HepG2 (cell line): Measurements from ENCODE around the gene PPP6R2. TPM values are rescaled to one million over a fixed set of nuclear protein-coding genes. Genes with fewer than 3 reads are reported as not detected.

Source experiments
- AGO2 ChIP-seq: fragments of 200-400 bp; formaldehyde crosslinking; optimal IDR thresholded peaks from 2 replicates; pipeline ENCODE3; 2017; ENCODE audit warnings: mild to moderate bottlenecking, low read depth, low read length, moderate library complexity
- CBX1 ChIP-seq: IDR thresholded peaks from one replicate; pipeline ENCODE4 v1.6.1; 2016; ENCODE audit warnings: antibody characterized with exemption, low read depth
- CTCF ChIP-seq: sonication (generic); formaldehyde crosslinking; IDR thresholded peaks from 2 replicates; pipeline ENCODE4 v1.5.0; 2020; ENCODE audit warnings: mild to moderate bottlenecking, missing genetic modification reagents, moderate library complexity
- HNF4A ChIP-seq: sonication (generic); formaldehyde crosslinking; IDR thresholded peaks from 2 replicates; pipeline ENCODE4 v1.4.0; 2020; ENCODE audit warnings: missing genetic modification reagents
- HNRNPUL1 ChIP-seq: fragments of 200-400 bp; formaldehyde crosslinking; IDR thresholded peaks from 2 replicates; pipeline ENCODE4 v1.6.1; 2017; ENCODE audit warnings: low read depth, mild to moderate bottlenecking, low read length, moderate library complexity
- LCORL ChIP-seq, 2 experiments: fragments of 450-650 bp in 1 of 2; sonication (generic) in 1 of 2; formaldehyde crosslinking in 1 of 2; IDR thresholded peaks; 2 replicates each; pipeline versions ENCODE4 v1.5.0 to v1.6.1; 2017 to 2020; ENCODE audit warnings: antibody characterized with exemption in 1 of 2, missing genetic modification reagents in 1 of 2
- PITX1 ChIP-seq: sonication (generic); formaldehyde crosslinking; IDR thresholded peaks from 2 replicates; pipeline ENCODE4 v1.5.1; 2020; ENCODE audit warnings: mild to moderate bottlenecking, missing genetic modification reagents
- RBM39 ChIP-seq: fragments of 200-400 bp; formaldehyde crosslinking; IDR thresholded peaks from one replicate; pipeline ENCODE4 v1.6.1; 2018; ENCODE audit warnings: antibody characterized with exemption, mild to moderate bottlenecking, low read depth, low read length; ENCODE audit not compliant: poor library complexity, severe bottlenecking
- SALL1 ChIP-seq: sonication (generic); formaldehyde crosslinking; IDR thresholded peaks from 2 replicates; pipeline ENCODE4 v1.8.0; 2022; ENCODE audit warnings: mild to moderate bottlenecking, missing genetic modification reagents
- SNAI1 ChIP-seq: sonication (generic); formaldehyde crosslinking; IDR thresholded peaks from 2 replicates; pipeline ENCODE4 v1.5.0; 2020; ENCODE audit warnings: mild to moderate bottlenecking, missing genetic modification reagents, borderline replicate concordance
- ZBTB10 ChIP-seq: sonication (generic); formaldehyde crosslinking; IDR thresholded peaks from 2 replicates; pipeline ENCODE4 v1.4.0; 2020; ENCODE audit warnings: missing genetic modification reagents, borderline replicate concordance
- ZNF362 ChIP-seq: sonication (generic); formaldehyde crosslinking; IDR thresholded peaks from 2 replicates; pipeline ENCODE4 v1.4.0; 2020; ENCODE audit warnings: missing genetic modification reagents, mild to moderate bottlenecking, borderline replicate concordance
- ZNF513 ChIP-seq: sonication (generic); formaldehyde crosslinking; conservative IDR thresholded peaks from 2 replicates; pipeline ENCODE4 v1.5.0; 2020; ENCODE audit warnings: missing genetic modification reagents
- ZNF550 ChIP-seq: sonication (generic); formaldehyde crosslinking; IDR thresholded peaks from 2 replicates; pipeline ENCODE4 v1.4.0; 2020; ENCODE audit warnings: mild to moderate bottlenecking, missing genetic modification reagents, borderline replicate concordance
- polyA plus RNA-seq, 8 experiments: library from polyadenylated mRNA; depleted of rRNA in 3 of 8; stranded (reverse) in 7 of 8; unstranded in 1 of 8; fragments of >200 nt; fragmentation: Illumina TruSeq in 4 of 8; extraction: Trizol in 4 of 8; gene quantifications; 2 replicates each; pipeline versions ENCODE4 v1.2.1 to v1.2.3, GENCODE V29; 2011 to 2016; ENCODE audit warnings: low read depth in 4 of 8, missing spikeins in 1 of 8, mixed read lengths in 1 of 8; ENCODE audit not compliant: insufficient read depth in 1 of 8
- total RNA-seq, 5 experiments: library from RNA; depleted of rRNA; stranded (reverse); fragments of >200 nt; fragmentation: Illumina TruSeq; extraction: Trizol; gene quantifications; 2 replicates each; pipeline ENCODE4 v1.2.3, GENCODE V29; 2016; ENCODE audit warnings: low read depth in 1 of 5
- TF ChIP-seq, protein P1 (sequence below): sonication (generic); formaldehyde crosslinking; conservative IDR thresholded peaks from 2 replicates; pipeline ENCODE4 v1.4.0; 2020; ENCODE audit warnings: mild to moderate bottlenecking, missing genetic modification reagents, moderate library complexity
- TF ChIP-seq, protein P2 (sequence below): IDR thresholded peaks from 2 replicates; pipeline ENCODE4 v1.6.1; 2016; ENCODE audit warnings: low read depth, control low read depth

Gene PPP6R2
- total and polyA plus RNA-seq, 2 of the 13 experiments (the other 11 are each of a cell fraction or from before 2014, with no cell fraction given) = 55.0 to 102 TPM

- TF ChIP-seq, protein P1, sequence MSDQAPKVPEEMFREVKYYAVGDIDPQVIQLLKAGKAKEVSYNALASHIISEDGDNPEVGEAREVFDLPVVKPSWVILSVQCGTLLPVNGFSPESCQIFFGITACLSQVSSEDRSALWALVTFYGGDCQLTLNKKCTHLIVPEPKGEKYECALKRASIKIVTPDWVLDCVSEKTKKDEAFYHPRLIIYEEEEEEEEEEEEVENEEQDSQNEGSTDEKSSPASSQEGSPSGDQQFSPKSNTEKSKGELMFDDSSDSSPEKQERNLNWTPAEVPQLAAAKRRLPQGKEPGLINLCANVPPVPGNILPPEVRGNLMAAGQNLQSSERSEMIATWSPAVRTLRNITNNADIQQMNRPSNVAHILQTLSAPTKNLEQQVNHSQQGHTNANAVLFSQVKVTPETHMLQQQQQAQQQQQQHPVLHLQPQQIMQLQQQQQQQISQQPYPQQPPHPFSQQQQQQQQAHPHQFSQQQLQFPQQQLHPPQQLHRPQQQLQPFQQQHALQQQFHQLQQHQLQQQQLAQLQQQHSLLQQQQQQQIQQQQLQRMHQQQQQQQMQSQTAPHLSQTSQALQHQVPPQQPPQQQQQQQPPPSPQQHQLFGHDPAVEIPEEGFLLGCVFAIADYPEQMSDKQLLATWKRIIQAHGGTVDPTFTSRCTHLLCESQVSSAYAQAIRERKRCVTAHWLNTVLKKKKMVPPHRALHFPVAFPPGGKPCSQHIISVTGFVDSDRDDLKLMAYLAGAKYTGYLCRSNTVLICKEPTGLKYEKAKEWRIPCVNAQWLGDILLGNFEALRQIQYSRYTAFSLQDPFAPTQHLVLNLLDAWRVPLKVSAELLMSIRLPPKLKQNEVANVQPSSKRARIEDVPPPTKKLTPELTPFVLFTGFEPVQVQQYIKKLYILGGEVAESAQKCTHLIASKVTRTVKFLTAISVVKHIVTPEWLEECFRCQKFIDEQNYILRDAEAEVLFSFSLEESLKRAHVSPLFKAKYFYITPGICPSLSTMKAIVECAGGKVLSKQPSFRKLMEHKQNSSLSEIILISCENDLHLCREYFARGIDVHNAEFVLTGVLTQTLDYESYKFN (CRISPR knock-in tag) = peak; percentile 69; the same call in 1 of the 2 replicates
- no peak for TF ChIP-seq PITX1
- no peak for TF ChIP-seq ZNF513 (CRISPR knock-in tag)
- TF ChIP-seq ZNF362 (CRISPR knock-in tag) = peak; percentile 74; the same call in 1 of the 2 replicates
- TF ChIP-seq CTCF (CRISPR knock-in tag) = peak; percentile 28; the same call in 1 of the 2 replicates
- no peak for TF ChIP-seq CBX1
- 0 out of 2 replicates have a peak, but pooled peaks have one; percentile 38 for TF ChIP-seq SNAI1 (CRISPR knock-in tag)
- TF ChIP-seq LCORL (IDR thresholded peaks at IDR 0.05) = no peak
- peak; percentile 74 for TF ChIP-seq LCORL (CRISPR knock-in tag; IDR thresholded peaks at IDR 0.05)
- no peak for TF ChIP-seq ZBTB10 (CRISPR knock-in tag)
- TF ChIP-seq HNRNPUL1 = no peak
- TF ChIP-seq HNF4A (CRISPR knock-in tag) = peak; percentile 77
- TF ChIP-seq SALL1 (CRISPR knock-in tag) = peak; percentile 21; the same call in 1 of the 2 replicates
- no peak for TF ChIP-seq AGO2
- TF ChIP-seq, protein P2, sequence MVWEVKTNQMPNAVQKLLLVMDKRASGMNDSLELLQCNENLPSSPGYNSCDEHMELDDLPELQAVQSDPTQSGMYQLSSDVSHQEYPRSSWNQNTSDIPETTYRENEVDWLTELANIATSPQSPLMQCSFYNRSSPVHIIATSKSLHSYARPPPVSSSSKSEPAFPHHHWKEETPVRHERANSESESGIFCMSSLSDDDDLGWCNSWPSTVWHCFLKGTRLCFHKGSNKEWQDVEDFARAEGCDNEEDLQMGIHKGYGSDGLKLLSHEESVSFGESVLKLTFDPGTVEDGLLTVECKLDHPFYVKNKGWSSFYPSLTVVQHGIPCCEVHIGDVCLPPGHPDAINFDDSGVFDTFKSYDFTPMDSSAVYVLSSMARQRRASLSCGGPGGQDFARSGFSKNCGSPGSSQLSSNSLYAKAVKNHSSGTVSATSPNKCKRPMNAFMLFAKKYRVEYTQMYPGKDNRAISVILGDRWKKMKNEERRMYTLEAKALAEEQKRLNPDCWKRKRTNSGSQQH (CRISPR knock-in tag) = no peak; the same call in 1 of the 2 replicates
- no peak for TF ChIP-seq ZNF550 (CRISPR knock-in tag)
- no peak for TF ChIP-seq RBM39
Measured at GRCh38 chr22:50310949-50311444, 32.1 kb upstream of the PPP6R2 start (continued).
